HCT116 (cell line): Measurements from ENCODE around the gene ADRA1B. TPM values are rescaled to one million over a fixed set of nuclear protein-coding genes. Genes with fewer than 3 reads are reported as not detected.
A peak's percentile ranks its signal among the peaks of the same experiment; 100 is the strongest.

Experiments used
- ATAC-seq: fragments of 200-7000 bp; cut with Tn5 transposase; 2 replicates; pipeline ENCODE4 v1.9.1; 2020; ENCODE audit warnings: mild to moderate bottlenecking, moderate library complexity
- BruUV-seq: library from RNA; stranded (reverse); fragments of 400-500 nt; replicated peaks from 2 replicates; lab custom pipeline; 2021; lab: Mats Ljungman, UMichigan
- CTCF ChIA-PET: fragments of 300-600 bp; sonication (Branson Sonifier 250); formaldehyde crosslinking; loops from one replicate; lab custom pipeline; 2021; ENCODE audit warnings: antibody characterized with exemption; lab: Charles Lee
- POLR2A ChIA-PET: fragments of 300-600, 350-600 bp; sonication (Branson Sonifier 250); formaldehyde crosslinking; loops from one replicate; lab custom pipeline; 2021; ENCODE audit warnings: antibody characterized with exemption; lab: Charles Lee
- RAD21 ChIA-PET, 2 experiments: fragments of 300-600 bp; sonication (Branson Sonifier 250); formaldehyde crosslinking; loops; one replicate each; lab custom pipeline; 2023; ENCODE audit warnings: low total read pairs in 2 of 2; ENCODE audit not compliant: uncharacterized antibody in 2 of 2, unreplicated experiment in 2 of 2, low non-redundant PET in 1 of 2; lab: Charles Lee
- DNase-seq: peaks from one replicate; pipeline ENCODE4 v3.0.0-alpha.2; 2010; ENCODE audit warnings: low read depth, low spot score
- H2AFZ ChIP-seq: fragments of 200-600 bp; shearing (Covaris generic), sonication (generic); 2 replicates; pipeline ENCODE4 v1.6.1; 2017; ENCODE audit warnings: low read depth, mixed run types, mixed read lengths, antibody characterized with exemption, low read length; ENCODE audit not compliant: poor library complexity, severe bottlenecking
- H3K27ac ChIP-seq: 2 replicates; pipeline ENCODE4 v1.5.1; 2012; ENCODE audit warnings: low read depth, low read length
- H3K27me3 ChIP-seq: fragments of 200-600 bp; sonication (generic); 2 replicates; pipeline ENCODE4 v1.6.1; 2016; ENCODE audit warnings: mixed run types, low read length, mixed read lengths; ENCODE audit not compliant: insufficient read depth
- H3K36me3 ChIP-seq, 2 experiments: fragments of 200-500 bp in 1 of 2; fragments of 200-600 bp in 1 of 2; sonication (Bioruptor generic) in 1 of 2; sonication (generic) in 1 of 2; 2 replicates each; pipeline versions ENCODE4 v1.5.1 to v1.6.1; 2014 to 2016; ENCODE audit warnings: low read length in 2 of 2, inconsistent platforms in 1 of 2, mixed read lengths in 1 of 2, mixed run types in 1 of 2; ENCODE audit not compliant: insufficient read depth in 2 of 2, control insufficient read depth in 1 of 2
- H3K4me1 ChIP-seq, 2 experiments: fragments of 200-600 bp in 1 of 2; sonication (generic) in 1 of 2; 2 replicates each; pipeline versions ENCODE4 v1.5.1 to v1.6.1; 2012 to 2017; ENCODE audit warnings: low read length in 2 of 2, inconsistent platforms in 1 of 2, mild to moderate bottlenecking in 1 of 2, mixed read lengths in 1 of 2, mixed run types in 1 of 2, moderate library complexity in 1 of 2; ENCODE audit not compliant: insufficient read depth in 2 of 2, control insufficient read depth in 1 of 2
- H3K4me2 ChIP-seq: fragments of 200-600 bp; sonication (generic); 2 replicates; pipeline ENCODE4 v1.6.1; 2017; ENCODE audit warnings: mixed run types, low read length, mixed read lengths
- H3K4me3 ChIP-seq, 2 experiments: fragments of 200-600 bp in 1 of 2; sonication (generic) in 1 of 2; replicated peaks in 1 of 2; 2 replicates each; pipeline ENCODE4 v1.5.1; 2011 to 2016; ENCODE audit warnings: low read length in 2 of 2, control low read depth in 1 of 2, low read depth in 1 of 2, mild to moderate bottlenecking in 1 of 2, mixed read lengths in 1 of 2, mixed run types in 1 of 2
- H3K79me2 ChIP-seq: fragments of 200-600 bp; sonication (generic); 2 replicates; pipeline ENCODE4 v1.6.1; 2017; ENCODE audit warnings: mild to moderate bottlenecking, mixed run types, low read length, moderate library complexity, mixed read lengths; ENCODE audit not compliant: insufficient read depth
- H3K9ac ChIP-seq: fragments of 200-600 bp; sonication (generic); 2 replicates; pipeline ENCODE4 v1.6.1; 2016; ENCODE audit warnings: low read length, mixed read lengths
- H3K9me2 ChIP-seq: fragments of 200-600 bp; sonication (generic), shearing (Covaris generic); 2 replicates; pipeline ENCODE4 v1.6.1; 2017; ENCODE audit warnings: mixed run types, mild to moderate bottlenecking, moderate library complexity; ENCODE audit not compliant: insufficient read depth
- H3K9me3 ChIP-seq, 2 experiments: fragments of 200-500 bp in 1 of 2; fragments of 200-600 bp in 1 of 2; sonication (Bioruptor generic) in 1 of 2; sonication (generic) in 1 of 2; 2 replicates each; pipeline ENCODE4 v1.6.1; 2014 to 2017; ENCODE audit warnings: low read length in 2 of 2, mixed read lengths in 2 of 2, inconsistent platforms in 1 of 2, low read depth in 1 of 2, mild to moderate bottlenecking in 1 of 2, mixed run types in 1 of 2, moderate library complexity in 1 of 2; ENCODE audit not compliant: control insufficient read depth in 1 of 2, insufficient read depth in 1 of 2
- H4K20me1 ChIP-seq: fragments of 200-600 bp; sonication (generic), shearing (Covaris generic); 2 replicates; pipeline ENCODE4 v1.6.1; 2017; ENCODE audit warnings: mixed run types, mild to moderate bottlenecking, moderate library complexity; ENCODE audit not compliant: insufficient read depth
- CBX3 ChIP-seq: IDR thresholded peaks from 2 replicates; pipeline ENCODE4 v1.6.1; 2012; ENCODE audit warnings: low read depth
- CEBPB ChIP-seq: IDR thresholded peaks from 2 replicates; pipeline ENCODE4 v1.6.1; 2012; ENCODE audit warnings: low read depth
- EGR1 ChIP-seq: IDR thresholded peaks from 2 replicates; pipeline ENCODE4 v1.6.1; 2012; ENCODE audit warnings: low read depth
- ELF1 ChIP-seq: IDR thresholded peaks from 2 replicates; pipeline ENCODE4 v1.6.1; 2012; ENCODE audit warnings: low read depth, borderline replicate concordance
- EZH2 ChIP-seq: fragments of 200-600 bp; sonication (generic); IDR thresholded peaks from 2 replicates; pipeline ENCODE4 v1.6.1; 2017; ENCODE audit warnings: antibody characterized with exemption, mixed run types
- EZH2phosphoT487 ChIP-seq: fragments of 200-600 bp; IDR thresholded peaks from 2 replicates; pipeline ENCODE4 v1.6.1; 2018; ENCODE audit warnings: antibody characterized with exemption, borderline replicate concordance
- FOSL1 ChIP-seq: IDR thresholded peaks from 2 replicates; pipeline ENCODE4 v1.6.1; 2012; ENCODE audit warnings: low read depth
- JUND ChIP-seq: IDR thresholded peaks from 2 replicates; pipeline ENCODE4 v1.6.1; 2012
- POLR2A ChIP-seq: IDR thresholded peaks from 2 replicates; pipeline ENCODE4 v1.7.0; 2011; ENCODE audit warnings: borderline replicate concordance; ENCODE audit not compliant: insufficient read depth, insufficient read length; ENCODE audit errors: extremely low read depth
- POLR2AphosphoS5 ChIP-seq: IDR thresholded peaks from 2 replicates; pipeline ENCODE4 v1.6.1; 2011; ENCODE audit warnings: mild to moderate bottlenecking, low read depth, low read length, moderate library complexity
- REST ChIP-seq: IDR thresholded peaks from 2 replicates; pipeline ENCODE4 v1.6.1; 2012; ENCODE audit warnings: low read depth
- SIN3A ChIP-seq: IDR thresholded peaks from 2 replicates; pipeline ENCODE4 v1.6.1; 2012; ENCODE audit warnings: low read depth
- SP1 ChIP-seq: IDR thresholded peaks from 2 replicates; pipeline ENCODE4 v1.6.1; 2012; ENCODE audit warnings: low read depth
- TCF7L2 ChIP-seq: IDR thresholded peaks from 2 replicates; pipeline ENCODE4 v1.7.0; 2011; ENCODE audit warnings: borderline replicate concordance, inconsistent platforms; ENCODE audit not compliant: insufficient read depth, insufficient read length; ENCODE audit errors: extremely low read depth
- YY1 ChIP-seq: IDR thresholded peaks from 2 replicates; pipeline ENCODE4 v1.6.1; 2011; ENCODE audit warnings: low read length, low read depth, moderate library complexity, mild to moderate bottlenecking; ENCODE audit not compliant: insufficient replicate concordance; ENCODE audit errors: extremely low read depth
- ZBTB33 ChIP-seq: IDR thresholded peaks from 2 replicates; pipeline ENCODE4 v1.6.1; 2011; ENCODE audit warnings: mild to moderate bottlenecking, low read length, moderate library complexity; ENCODE audit not compliant: insufficient replicate concordance; ENCODE audit errors: extremely low read depth
- ZNF274 ChIP-seq: fragments of 200-500 bp; sonication (Bioruptor generic); IDR thresholded peaks from 2 replicates; pipeline ENCODE4 v1.6.1; 2014; ENCODE audit warnings: mild to moderate bottlenecking, low read depth, low read length, inconsistent platforms
- intact Hi-C: fragments of 100-400 bp; cut with micrococcal nuclease; formaldehyde crosslinking; loops from 2 replicates; pipeline ENCODE4 v1.10.0; 2022
- total RNA-seq: library from RNA; stranded (reverse); gene quantifications from one replicate; pipeline ENCODE4 v1.2.1, GENCODE V29; 2021; ENCODE audit not compliant: unreplicated experiment
- TF ChIP-seq, protein P1 (sequence below), 3 experiments: fragments of 200-600 bp in 1 of 3; sonication (generic) in 1 of 3; IDR thresholded peaks in 2 of 3; conservative IDR thresholded peaks in 1 of 3; 2 replicates each; pipeline ENCODE4 v1.5.1; 2012 to 2017; ENCODE audit warnings: low read depth in 2 of 3, low read length in 2 of 3, antibody characterized with exemption in 1 of 3, borderline replicate concordance in 1 of 3, control low read depth in 1 of 3, mild to moderate bottlenecking in 1 of 3, mixed read lengths in 1 of 3, mixed run types in 1 of 3, moderate library complexity in 1 of 3; ENCODE audit not compliant: insufficient read depth in 1 of 3
- TF ChIP-seq, protein P2 (sequence below): IDR thresholded peaks from 2 replicates; pipeline ENCODE4 v1.6.1; 2012

The ADRA1B gene
- total RNA-seq, 1 experiment from 2014 or later, result not detected

DNA sequence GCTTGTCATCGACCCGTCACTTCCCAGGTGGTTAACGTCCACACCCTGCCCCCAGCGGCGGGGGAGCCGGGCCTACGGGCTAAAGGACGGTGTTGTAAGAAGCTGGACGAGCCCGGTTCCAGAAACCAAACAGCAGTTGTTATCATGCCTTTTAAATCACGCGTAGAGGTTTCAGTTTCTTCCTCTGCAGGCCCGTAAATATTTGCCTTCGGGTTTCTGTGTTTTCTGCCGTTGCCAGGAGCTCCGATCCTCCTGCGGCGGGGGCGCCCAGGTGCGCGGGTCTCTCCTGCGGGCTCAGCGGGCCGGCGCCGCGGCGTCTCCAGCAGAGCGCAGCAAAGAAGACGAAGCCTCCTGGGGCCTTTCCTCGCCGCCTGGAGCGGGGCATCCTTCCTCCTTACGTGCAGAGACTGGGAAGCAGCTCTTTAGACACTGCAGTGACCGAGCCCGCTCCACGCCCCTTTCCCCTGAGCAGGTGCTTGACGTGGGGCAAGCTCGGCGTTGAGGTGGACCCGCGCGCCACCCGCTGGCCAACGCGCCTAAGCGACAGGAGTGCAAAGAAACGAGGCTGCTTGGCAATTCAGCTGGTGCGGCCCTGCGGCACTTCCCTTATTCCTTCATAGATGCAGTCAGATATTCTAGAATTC is 70.9 kb downstream of the ADRA1B start:
- Histone ChIP-seq H3K9ac (no peak overlapping the region), H3K4me2 (peak overlapping the region; percentile 85), H3K4me3 (peak overlapping the region; percentile 41 to 56), H3K36me3 (no peaks in the 10 kb centered on the region), H3K9me3 (no peaks in the 10 kb centered on the region), H3K4me1 (peaks cover 0 to 19% of the 10 kb centered on the region in 2 experiments; a peak in 2 of 4 replicates), H3K27me3 (peaks cover 14% of the 10 kb centered on the region; the same call in 1 of the 2 replicates), H3K79me2 (no peaks in the 10 kb centered on the region), H4K20me1 (no peaks in the 10 kb centered on the region), H3K27ac (no peak overlapping the region), H3K9me2 (no peaks in the 10 kb centered on the region), H2AFZ (peak overlapping the region; percentile 97)
- BruUV-seq, result no TSS peak
- ChIA-PET POLR2A (no interaction called here), CTCF (interaction anchor here (0.7 to 2.8 kb wide), 20 partner anchors 8 to 830 kb away, joined by 3 to 57 read pairs (median 4); no protein-coding TSS in a partner anchor), RAD21 (interaction anchor here (0.6 to 1.7 kb wide), 12 partner anchors 14 to 701 kb away, joined by 3 to 9 read pairs (median 3); no protein-coding TSS in a partner anchor)
- DNase-seq, result peak; percentile 57
- peak; percentile 98 for ATAC-seq
- intact Hi-C loops, result loop anchor here (1.0 to 10.0 kb wide), 9 partner anchors 212 to 1290 kb away; partner anchors contain the start of gene IL12B
- TF ChIP-seq SIN3A, result no peak
- TF ChIP-seq POLR2AphosphoS5, result no peak
- TF ChIP-seq, protein P1, sequence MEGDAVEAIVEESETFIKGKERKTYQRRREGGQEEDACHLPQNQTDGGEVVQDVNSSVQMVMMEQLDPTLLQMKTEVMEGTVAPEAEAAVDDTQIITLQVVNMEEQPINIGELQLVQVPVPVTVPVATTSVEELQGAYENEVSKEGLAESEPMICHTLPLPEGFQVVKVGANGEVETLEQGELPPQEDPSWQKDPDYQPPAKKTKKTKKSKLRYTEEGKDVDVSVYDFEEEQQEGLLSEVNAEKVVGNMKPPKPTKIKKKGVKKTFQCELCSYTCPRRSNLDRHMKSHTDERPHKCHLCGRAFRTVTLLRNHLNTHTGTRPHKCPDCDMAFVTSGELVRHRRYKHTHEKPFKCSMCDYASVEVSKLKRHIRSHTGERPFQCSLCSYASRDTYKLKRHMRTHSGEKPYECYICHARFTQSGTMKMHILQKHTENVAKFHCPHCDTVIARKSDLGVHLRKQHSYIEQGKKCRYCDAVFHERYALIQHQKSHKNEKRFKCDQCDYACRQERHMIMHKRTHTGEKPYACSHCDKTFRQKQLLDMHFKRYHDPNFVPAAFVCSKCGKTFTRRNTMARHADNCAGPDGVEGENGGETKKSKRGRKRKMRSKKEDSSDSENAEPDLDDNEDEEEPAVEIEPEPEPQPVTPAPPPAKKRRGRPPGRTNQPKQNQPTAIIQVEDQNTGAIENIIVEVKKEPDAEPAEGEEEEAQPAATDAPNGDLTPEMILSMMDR (IDR thresholded peaks at IDR 0.05 in 2 of 3, conservative IDR thresholded peaks at IDR 0.05 in 1 of 3; ENCODE audit: borderline replicate concordance in 1 of 3, insufficient read depth in 1 of 3, low read depth in 2 of 3, low read length in 2 of 3), result peak; percentile 85 to 87 (median 85)
- TF ChIP-seq CEBPB, result no peak
- no peak for TF ChIP-seq ZBTB33
- peak; percentile 35 for TF ChIP-seq YY1
- TF ChIP-seq FOSL1, result no peak
- TF ChIP-seq ZNF274, result no peak
- no peak for TF ChIP-seq REST
- TF ChIP-seq POLR2A, result no peak
- 0 out of 2 replicates have a peak, but pooled peaks have one; percentile 45 for TF ChIP-seq CBX3
- TF ChIP-seq SP1, result no peak
- no peak for TF ChIP-seq EZH2
- TF ChIP-seq, protein P2, sequence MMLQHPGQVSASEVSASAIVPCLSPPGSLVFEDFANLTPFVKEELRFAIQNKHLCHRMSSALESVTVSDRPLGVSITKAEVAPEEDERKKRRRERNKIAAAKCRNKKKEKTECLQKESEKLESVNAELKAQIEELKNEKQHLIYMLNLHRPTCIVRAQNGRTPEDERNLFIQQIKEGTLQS, result no peak
- no peak for TF ChIP-seq EGR1
- TF ChIP-seq EZH2phosphoT487, result no peak
- TF ChIP-seq ELF1, result no peak
- TF ChIP-seq JUND, result no peak
- no peak for TF ChIP-seq TCF7L2
